Measurements from ENCODE around the gene IMMP2L. TPM values are rescaled to one million over a fixed set of nuclear protein-coding genes. Genes with fewer than 3 reads are reported as not detected.

IMMP2L gene
- total RNA-seq, 4 donors from 2014 or later = 12.0 to 22.2 (median 17.5) TPM

GRCh38 chr7:110911632-110912031, 650.7 kb downstream of the IMMP2L start:
- TF ChIP-seq POLR2A (IDR thresholded peaks at IDR 0.05; ENCODE audit: low read depth) (no peak), EP300 (IDR thresholded peaks at IDR 0.05) (no peak), CTCF (IDR thresholded peaks at IDR 0.05) (no peak), POLR2AphosphoS5 (IDR thresholded peaks at IDR 0.05) (no peak)
- peaks cover 0 to 22% (median 15%) of the 10 kb centered on the region in 4 donors for H3K4me1 ChIP-seq
- no peak overlapping the region for H3K27ac ChIP-seq (replicated peaks in 1 of 4)
- 95% methylated on average over 2 of the region's 2 CpGs for WGBS
- no peaks in the 10 kb centered on the region for H3K27me3 ChIP-seq
- no peak for DNase-seq (ENCODE audit: extremely low spot score)
- no peaks in the 10 kb centered on the region for H3K9me3 ChIP-seq
- no peaks in the 10 kb centered on the region for H3K36me3 ChIP-seq
- H3K4me3 ChIP-seq = no peak overlapping the region
- intact Hi-C loops (cut with DNase I) = no loop called here

GRCh38 chr7:110909117-110909516, 653.2 kb downstream of the IMMP2L start:
- Histone ChIP-seq H3K4me1 (peaks cover 0 to 34% (median 23%) of the 10 kb centered on the region in 4 donors), H3K4me3 (no peak overlapping the region), H3K27ac (replicated peaks in 1 of 4) (no peak overlapping the region), H3K36me3 (no peaks in the 10 kb centered on the region), H3K27me3 (no peaks in the 10 kb centered on the region), H3K9me3 (no peaks in the 10 kb centered on the region)
- no peak for DNase-seq (ENCODE audit: extremely low spot score)
- no peak for TF ChIP-seq POLR2AphosphoS5 (IDR thresholded peaks at IDR 0.05)
- TF ChIP-seq POLR2A (IDR thresholded peaks at IDR 0.05; ENCODE audit: low read depth) = no peak
- no peak for TF ChIP-seq EP300 (IDR thresholded peaks at IDR 0.05)
- TF ChIP-seq CTCF (IDR thresholded peaks at IDR 0.05) = no peak
- 39% methylated on average over 3 of the region's 3 CpGs for WGBS
- intact Hi-C loops (cut with DNase I) = no loop called here

- Histone ChIP-seq H3K9me3 (no peaks in the 10 kb centered on the region), H3K4me3 (no peak overlapping the region), H3K27ac (replicated peaks in 1 of 4) (no peak overlapping the region), H3K36me3 (no peaks in the 10 kb centered on the region), H3K27me3 (no peaks in the 10 kb centered on the region), H3K4me1 (peaks cover 0 to 34% (median 23%) of the 10 kb centered on the region in 4 donors)
- intact Hi-C loops (cut with DNase I) = no loop called here
- WGBS = 54% methylated on average over 4 of the region's 4 CpGs
- TF ChIP-seq CTCF (IDR thresholded peaks at IDR 0.05) (no peak), EP300 (IDR thresholded peaks at IDR 0.05) (no peak), POLR2AphosphoS5 (IDR thresholded peaks at IDR 0.05) (no peak), POLR2A (IDR thresholded peaks at IDR 0.05; ENCODE audit: low read depth) (no peak)
- no peak for DNase-seq (ENCODE audit: extremely low spot score)
These were observed 656.3 kb downstream of the IMMP2L start for GRCh38 chr7:110905773-110906566.

GRCh38 chr7:110898516-110898915, 663.8 kb downstream of the IMMP2L start:
- H3K36me3 ChIP-seq = no peaks in the 10 kb centered on the region
- H3K4me3 ChIP-seq = no peak overlapping the region
- no peak overlapping the region for H3K27ac ChIP-seq (replicated peaks in 1 of 4)
- no peaks in the 10 kb centered on the region for H3K4me1 ChIP-seq
- no peak for DNase-seq (ENCODE audit: extremely low spot score)
- H3K27me3 ChIP-seq = no peaks in the 10 kb centered on the region
- H3K9me3 ChIP-seq = no peaks in the 10 kb centered on the region
- TF ChIP-seq EP300 (IDR thresholded peaks at IDR 0.05) (no peak), POLR2AphosphoS5 (IDR thresholded peaks at IDR 0.05) (no peak), POLR2A (IDR thresholded peaks at IDR 0.05; ENCODE audit: low read depth) (no peak), CTCF (IDR thresholded peaks at IDR 0.05) (no peak)
- intact Hi-C loops (cut with DNase I) = no loop called here

Measured in esophagus muscularis mucosa (tissue), 4 donors.